NB4 (cell line): ENCODE data around the gene CDC42EP3.

ENCODE experiments used
- DNase-seq: peaks from one replicate; pipeline ENCODE4 v3.0.0; 2010; ENCODE audit warnings: low read depth
- H3K4me3 ChIP-seq: one replicate; pipeline ENCODE4 v1.5.1; 2011; ENCODE audit warnings: mild to moderate bottlenecking, low read depth, low read length, moderate library complexity
- MYC ChIP-seq: IDR thresholded peaks from 2 replicates; pipeline ENCODE4 v1.6.1; 2011; ENCODE audit warnings: low read depth, low read length
- POLR2A ChIP-seq: IDR thresholded peaks from 2 replicates; pipeline ENCODE4 v1.6.1; 2011; ENCODE audit warnings: mild to moderate bottlenecking; ENCODE audit not compliant: insufficient read length; ENCODE audit errors: extremely low read depth
- TF ChIP-seq, protein P1 (sequence below): IDR thresholded peaks from 2 replicates; pipeline ENCODE4 v1.6.1; 2011; ENCODE audit warnings: low read depth, low read length
- TF ChIP-seq, protein P2 (sequence below): IDR thresholded peaks from one replicate; pipeline ENCODE4 v1.5.1; 2012; ENCODE audit warnings: low read depth, low read length

The CDC42EP3 gene

DNA sequence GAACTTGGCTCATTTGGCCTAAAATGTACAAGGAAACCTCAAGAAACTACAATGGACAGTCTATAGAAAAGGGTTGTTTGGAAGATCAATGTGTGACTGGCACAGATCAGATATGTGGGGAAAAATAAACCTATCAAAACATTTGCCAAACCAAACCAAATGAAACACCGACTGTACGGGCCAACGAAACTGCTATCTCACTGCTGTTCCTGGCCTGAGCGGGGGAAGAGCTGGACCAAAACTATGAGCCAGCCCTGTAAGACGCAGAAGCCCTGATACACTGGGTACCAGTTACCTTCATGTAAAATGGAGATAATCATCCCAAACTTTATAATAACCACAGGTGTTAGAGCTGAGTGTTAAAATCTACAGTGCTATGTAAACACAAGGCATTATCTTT is 11.7 kb downstream of the CDC42EP3 start:
- TF ChIP-seq MYC (no peak), POLR2A (no peak)
- TF ChIP-seq, protein P1, sequence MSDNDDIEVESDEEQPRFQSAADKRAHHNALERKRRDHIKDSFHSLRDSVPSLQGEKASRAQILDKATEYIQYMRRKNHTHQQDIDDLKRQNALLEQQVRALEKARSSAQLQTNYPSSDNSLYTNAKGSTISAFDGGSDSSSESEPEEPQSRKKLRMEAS, result no peak
- TF ChIP-seq, protein P2, sequence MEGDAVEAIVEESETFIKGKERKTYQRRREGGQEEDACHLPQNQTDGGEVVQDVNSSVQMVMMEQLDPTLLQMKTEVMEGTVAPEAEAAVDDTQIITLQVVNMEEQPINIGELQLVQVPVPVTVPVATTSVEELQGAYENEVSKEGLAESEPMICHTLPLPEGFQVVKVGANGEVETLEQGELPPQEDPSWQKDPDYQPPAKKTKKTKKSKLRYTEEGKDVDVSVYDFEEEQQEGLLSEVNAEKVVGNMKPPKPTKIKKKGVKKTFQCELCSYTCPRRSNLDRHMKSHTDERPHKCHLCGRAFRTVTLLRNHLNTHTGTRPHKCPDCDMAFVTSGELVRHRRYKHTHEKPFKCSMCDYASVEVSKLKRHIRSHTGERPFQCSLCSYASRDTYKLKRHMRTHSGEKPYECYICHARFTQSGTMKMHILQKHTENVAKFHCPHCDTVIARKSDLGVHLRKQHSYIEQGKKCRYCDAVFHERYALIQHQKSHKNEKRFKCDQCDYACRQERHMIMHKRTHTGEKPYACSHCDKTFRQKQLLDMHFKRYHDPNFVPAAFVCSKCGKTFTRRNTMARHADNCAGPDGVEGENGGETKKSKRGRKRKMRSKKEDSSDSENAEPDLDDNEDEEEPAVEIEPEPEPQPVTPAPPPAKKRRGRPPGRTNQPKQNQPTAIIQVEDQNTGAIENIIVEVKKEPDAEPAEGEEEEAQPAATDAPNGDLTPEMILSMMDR, result no peak
- H3K4me3 ChIP-seq, result no peak overlapping the region
- DNase-seq, result no peak

DNA sequence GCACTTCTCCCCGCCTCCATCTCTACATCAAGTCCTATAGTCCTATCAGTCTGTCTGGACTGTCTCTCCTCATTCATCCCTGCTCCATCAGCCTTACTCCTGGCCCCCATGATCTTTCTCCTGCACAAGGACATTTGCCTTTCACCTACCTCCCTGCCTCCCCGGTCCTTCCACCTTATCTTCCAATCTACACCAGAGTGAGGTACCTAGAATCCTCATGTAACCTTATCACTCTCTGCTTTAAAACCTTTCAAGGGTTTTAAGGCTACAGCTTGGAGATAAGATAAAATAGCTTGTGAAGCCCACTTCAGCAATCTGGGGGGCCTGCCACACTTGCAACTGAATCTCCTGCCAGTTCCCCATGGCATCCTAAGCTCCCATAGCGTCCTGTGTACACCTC is 12.8 kb downstream of the CDC42EP3 start:
- TF ChIP-seq POLR2A, result no peak
- TF ChIP-seq, protein P1, result no peak
- TF ChIP-seq MYC, result no peak
- TF ChIP-seq, protein P2, result no peak
- no peak for DNase-seq
- no peak overlapping the region for H3K4me3 ChIP-seq

DNA sequence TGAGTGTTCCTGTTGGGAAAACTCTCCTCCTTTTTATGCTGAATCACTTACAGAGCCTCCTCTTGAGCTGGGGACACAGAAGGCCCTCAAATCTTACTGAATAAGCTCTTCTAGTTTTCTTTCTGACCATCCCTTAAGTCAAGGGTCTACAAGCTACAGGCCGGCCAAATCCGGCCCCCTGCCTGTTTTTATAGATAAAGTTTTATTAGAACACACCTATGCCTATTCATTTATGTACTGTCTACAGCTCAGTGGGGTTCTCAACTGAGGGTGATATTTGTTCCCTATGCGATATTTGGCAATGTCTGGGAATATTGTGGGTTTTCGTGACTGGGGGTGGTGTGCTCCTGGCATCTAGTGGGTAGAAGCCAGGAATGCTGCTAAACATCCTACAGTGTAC is 14.0 kb downstream of the CDC42EP3 start:
- H3K4me3 ChIP-seq, result no peak overlapping the region
- DNase-seq, result no peak
- TF ChIP-seq MYC (no peak), POLR2A (no peak)
- TF ChIP-seq, protein P1, result no peak
- TF ChIP-seq, protein P2, result no peak

DNA sequence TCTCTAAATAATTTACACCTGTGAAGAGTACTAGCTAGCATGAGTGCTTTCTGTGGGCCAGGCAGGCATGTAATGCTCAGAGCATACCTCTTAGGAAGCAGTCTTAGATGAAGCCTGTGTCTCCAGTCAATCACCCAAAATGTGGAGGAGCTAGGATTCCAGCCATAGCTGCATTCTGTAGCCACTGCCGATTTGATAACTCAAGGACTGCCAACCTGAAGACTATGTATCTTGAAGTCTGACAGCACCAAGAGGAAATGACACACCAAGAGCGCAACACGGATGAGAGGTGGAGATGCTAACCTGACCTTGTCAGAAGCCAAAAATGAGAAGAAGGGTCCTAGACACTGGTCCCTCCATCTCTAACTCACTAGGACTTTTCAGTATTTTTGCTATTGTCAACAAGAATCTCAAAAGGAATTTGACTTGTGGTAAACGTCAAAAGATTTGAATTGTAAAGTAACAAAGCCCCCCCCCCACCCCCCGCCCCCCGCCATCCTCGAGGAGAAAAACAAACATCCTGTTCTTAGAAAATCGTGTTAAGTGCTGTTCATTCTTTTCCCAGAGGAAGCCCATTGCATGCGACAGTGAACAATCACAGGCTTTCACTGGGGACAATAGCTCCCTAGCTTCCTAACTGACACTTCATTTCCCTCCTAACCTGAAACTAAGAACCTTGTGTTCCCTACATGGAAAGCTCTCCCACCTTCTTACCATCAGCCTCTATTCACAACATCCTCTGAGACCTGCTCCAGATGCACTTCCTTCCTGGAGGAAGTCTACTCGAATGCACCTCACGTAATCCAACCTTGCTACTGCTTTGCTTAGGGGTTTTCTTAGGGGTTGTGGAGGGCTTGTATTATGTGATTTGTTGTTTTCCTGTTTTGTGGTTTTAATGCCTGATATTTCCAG is 14.7 kb downstream of the CDC42EP3 start:
- TF ChIP-seq POLR2A, result no peak
- TF ChIP-seq MYC, result no peak
- TF ChIP-seq, protein P1, result no peak
- TF ChIP-seq, protein P2, result no peak
- DNase-seq, result no peak
- H3K4me3 ChIP-seq, result no peak overlapping the region

DNA sequence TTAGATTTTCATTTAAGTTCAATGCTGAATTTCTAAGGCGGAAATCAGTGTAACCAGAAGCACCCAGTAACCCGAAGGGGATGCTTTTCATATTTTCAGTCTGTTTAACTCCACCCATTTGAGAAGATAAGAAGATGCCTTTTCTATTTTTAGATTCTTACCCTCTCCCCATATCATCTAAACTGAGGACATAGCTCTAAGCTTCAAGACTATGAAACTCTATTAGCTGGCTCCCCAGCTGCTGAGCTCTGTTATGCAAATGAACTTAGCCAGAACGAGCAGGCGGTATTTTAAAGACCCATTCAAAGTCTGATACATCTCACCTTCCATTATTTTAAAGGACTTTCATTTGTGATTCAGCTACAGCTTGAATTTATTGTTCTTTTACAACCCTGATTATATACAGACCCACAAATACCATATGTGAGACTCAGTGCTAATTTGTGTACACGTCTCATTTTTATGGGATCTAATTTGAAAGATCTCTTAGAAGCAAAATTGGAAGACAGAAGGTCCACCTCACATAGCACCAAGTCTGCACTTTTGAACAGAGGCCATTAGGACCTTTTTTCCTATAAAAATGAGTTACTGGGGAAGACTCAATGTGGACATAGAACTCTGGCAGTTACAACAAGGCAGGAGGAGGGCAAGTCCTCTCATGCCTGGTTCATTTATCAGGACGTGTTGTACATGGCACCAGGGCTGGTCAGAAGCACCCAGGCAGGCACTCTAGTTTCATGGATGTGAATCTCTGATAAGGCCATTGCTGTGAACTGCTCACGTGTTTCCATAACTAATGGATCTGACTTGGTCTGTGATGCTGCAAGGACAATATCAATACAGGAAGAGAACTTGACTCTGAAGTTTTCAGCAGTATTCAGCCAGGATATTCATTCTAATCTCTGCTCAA is 16.3 kb downstream of the CDC42EP3 start:
- DNase-seq, result no peak
- no peak overlapping the region for H3K4me3 ChIP-seq
- no peak for TF ChIP-seq POLR2A
- TF ChIP-seq MYC, result no peak
- TF ChIP-seq, protein P1, result no peak
- TF ChIP-seq, protein P2, result no peak
